Mesendoderm (in vitro differentiated cells): ENCODE data around the gene ASIP.
"Not testable (repeated sequence)": the region's sequence is repeated elsewhere in the genome, so short reads cannot be mapped to it uniquely, and the experiment has no call there.

Experiments used
- DNase-seq: peaks from one replicate; pipeline ENCODE4 v3.0.0; 2013
- H2AK5ac ChIP-seq: 2 replicates; pipeline ENCODE4 v1.6.1; 2013; ENCODE audit warnings: low read length, inconsistent platforms
- H2BK120ac ChIP-seq: 2 replicates; pipeline ENCODE4 v1.6.1; 2013; ENCODE audit warnings: low read depth, mild to moderate bottlenecking, low read length, moderate library complexity, mixed read lengths
- H2BK15ac ChIP-seq: replicated peaks from 2 replicates; pipeline ENCODE4 v1.6.1; 2013; ENCODE audit warnings: low read depth, mild to moderate bottlenecking, moderate library complexity
- H2BK5ac ChIP-seq: 2 replicates; pipeline ENCODE4 v1.6.1; 2013; ENCODE audit warnings: low read length, inconsistent platforms
- H3K18ac ChIP-seq: 2 replicates; pipeline ENCODE4 v1.6.1; 2013; ENCODE audit warnings: mild to moderate bottlenecking, low read length, mixed read lengths
- H3K23ac ChIP-seq: one replicate; pipeline ENCODE4 v1.6.1; 2013; ENCODE audit warnings: low read length
- H3K27ac ChIP-seq: 2 replicates; pipeline ENCODE4 v1.5.1; 2013; ENCODE audit warnings: low read depth, mild to moderate bottlenecking, inconsistent platforms, low read length, moderate library complexity
- H3K27me3 ChIP-seq: 2 replicates; pipeline ENCODE4 v1.6.1; 2013; ENCODE audit warnings: low read length, control low read depth, mild to moderate bottlenecking, inconsistent platforms; ENCODE audit not compliant: insufficient read depth, poor library complexity
- H3K36me3 ChIP-seq: 2 replicates; pipeline ENCODE4 v1.6.1; 2013; ENCODE audit warnings: low read length, inconsistent platforms; ENCODE audit not compliant: control insufficient read depth, insufficient read depth
- H3K4ac ChIP-seq: one replicate; pipeline ENCODE4 v1.6.1; 2013; ENCODE audit warnings: low read depth, mild to moderate bottlenecking, low read length, moderate library complexity
- H3K4me1 ChIP-seq: 2 replicates; pipeline ENCODE4 v1.6.1; 2013; ENCODE audit warnings: low read depth, low read length, inconsistent platforms; ENCODE audit not compliant: control insufficient read depth
- H3K4me2 ChIP-seq: 2 replicates; pipeline ENCODE4 v1.6.1; 2013; ENCODE audit warnings: low read length
- H3K4me3 ChIP-seq: 2 replicates; pipeline ENCODE4 v1.5.1; 2013; ENCODE audit warnings: mild to moderate bottlenecking, low read length
- H3K56ac ChIP-seq: one replicate; pipeline ENCODE4 v1.6.1; 2013; ENCODE audit warnings: low read length
- H3K79me1 ChIP-seq: 2 replicates; pipeline ENCODE4 v1.6.1; 2013; ENCODE audit warnings: low read length, inconsistent platforms
- H3K79me2 ChIP-seq: 2 replicates; pipeline ENCODE4 v1.6.1; 2013; ENCODE audit warnings: mild to moderate bottlenecking, low read length; ENCODE audit not compliant: control insufficient read depth, insufficient read depth
- H3K9ac ChIP-seq: 2 replicates; pipeline ENCODE4 v1.6.1; 2013; ENCODE audit warnings: low read length, inconsistent platforms
- H4K5ac ChIP-seq: one replicate; pipeline ENCODE4 v1.6.1; 2013; ENCODE audit warnings: low read length
- H4K8ac ChIP-seq: one replicate; pipeline ENCODE4 v1.6.1; 2013; ENCODE audit warnings: low read depth, mild to moderate bottlenecking, control low read depth, low read length, moderate library complexity
- WGBS: extraction: QIAGEN DNeasy Blood & Tissue Kit; methylation state at CpG from one replicate; pipeline ENCODE4 v1.1.7; 2013; ENCODE audit warnings: low lambda C conversion rate, missing lambda C conversion rate; ENCODE audit not compliant: insufficient coverage; ENCODE audit errors: extremely low coverage; 5-methylcytosine and 5-hydroxymethylcytosine counted together

Gene ASIP

DNA sequence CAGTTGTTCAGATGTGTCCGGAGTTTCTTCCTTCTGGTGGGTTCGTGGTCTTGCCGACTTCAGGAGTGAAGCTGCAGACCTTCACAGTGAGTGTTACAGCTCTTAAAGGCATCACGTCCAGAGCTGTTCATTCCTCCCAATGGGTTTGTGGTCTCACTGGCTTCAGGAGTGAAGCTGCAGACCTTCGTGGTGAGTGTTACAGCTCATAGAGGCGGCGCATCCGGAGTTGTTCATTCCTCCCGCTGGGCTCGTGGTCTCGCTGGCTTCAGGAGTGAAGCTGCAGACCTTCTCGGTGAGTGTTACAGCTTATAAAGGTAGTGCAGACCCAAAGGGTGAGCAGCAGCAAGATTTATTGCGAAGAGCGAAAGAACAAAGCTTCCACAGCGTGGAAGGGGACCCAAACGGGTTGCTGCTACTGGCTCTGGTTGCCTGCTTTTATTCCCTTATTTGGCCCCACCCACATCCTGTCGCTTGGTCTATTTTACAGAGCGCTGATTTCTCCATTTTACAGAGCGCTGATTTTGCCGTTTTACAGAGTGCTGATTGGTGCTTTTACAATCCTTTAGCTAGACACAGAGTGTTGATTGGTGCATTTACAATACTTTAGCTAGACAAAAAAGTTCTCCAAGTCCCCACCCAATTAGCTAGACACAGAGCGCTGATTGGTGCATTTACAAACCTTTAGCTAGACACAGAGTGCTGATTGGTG lies 35.9 kb upstream of the ASIP start:
- not testable (repeated sequence) for H3K23ac ChIP-seq, H2AK5ac ChIP-seq, H3K79me1 ChIP-seq, H2BK120ac ChIP-seq, H2BK15ac ChIP-seq, H4K5ac ChIP-seq, H3K4me2 ChIP-seq, H3K79me2 ChIP-seq, H3K18ac ChIP-seq, H3K4me3 ChIP-seq, H3K4me1 ChIP-seq, H2BK5ac ChIP-seq, DNase-seq, H3K56ac ChIP-seq, H3K36me3 ChIP-seq, H4K8ac ChIP-seq, H3K9ac ChIP-seq, H3K4ac ChIP-seq, H3K27me3 ChIP-seq, H3K27ac ChIP-seq
- no CpG with 5 or more reads among the region's 21 CpGs for WGBS

DNA sequence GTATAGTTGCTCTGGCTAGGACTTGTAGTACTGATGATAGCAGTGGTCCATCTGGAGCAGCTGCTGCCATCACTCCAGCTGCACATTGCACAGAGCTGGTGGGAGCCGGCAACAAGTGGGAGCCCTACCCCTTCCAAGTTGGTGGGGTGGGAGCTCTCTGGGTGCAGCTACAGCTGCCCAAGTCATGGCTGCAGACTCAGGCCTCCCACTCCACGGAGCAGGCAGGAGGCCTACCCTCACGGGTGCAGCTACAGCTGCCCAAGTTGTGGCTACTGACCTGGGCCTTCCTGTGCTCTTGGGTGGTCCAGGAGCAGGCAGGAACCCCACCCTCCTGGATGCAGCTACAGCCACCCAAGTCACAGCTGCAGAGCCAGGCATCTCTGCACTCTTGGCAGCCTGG lies 32.1 kb upstream of the ASIP start:
- H3K27me3 ChIP-seq, result no peaks in the 10 kb centered on the region
- WGBS, result no CpG with 5 or more reads among the region's 3 CpGs
- H3K18ac ChIP-seq, result no peak overlapping the region
- no peaks in the 10 kb centered on the region for H3K79me1 ChIP-seq
- H3K4me2 ChIP-seq, result no peak overlapping the region
- no peaks in the 10 kb centered on the region for H3K79me2 ChIP-seq
- H2BK120ac ChIP-seq, result no peak overlapping the region
- H3K4me3 ChIP-seq, result no peak overlapping the region
- H3K27ac ChIP-seq, result no peak overlapping the region
- no peak overlapping the region for H3K23ac ChIP-seq
- H3K4me1 ChIP-seq, result no peaks in the 10 kb centered on the region
- no peak overlapping the region for H3K56ac ChIP-seq
- H2BK5ac ChIP-seq, result no peak overlapping the region
- H4K5ac ChIP-seq, result no peak overlapping the region
- no peak overlapping the region for H3K4ac ChIP-seq
- DNase-seq, result no peak
- H3K36me3 ChIP-seq, result no peaks in the 10 kb centered on the region
- no peak overlapping the region for H3K9ac ChIP-seq
- no peak overlapping the region for H2BK15ac ChIP-seq
- H4K8ac ChIP-seq, result no peak overlapping the region
- no peak overlapping the region for H2AK5ac ChIP-seq

GRCh38 chr20:34210271-34210670 lies 31.0 kb upstream of the ASIP start:
- DNase-seq, result no peak
- no CpG with 5 or more reads among the region's 4 CpGs for WGBS
- H3K4me1 ChIP-seq, result no peaks in the 10 kb centered on the region
- no peak overlapping the region for H3K4me2 ChIP-seq
- H3K18ac ChIP-seq, result no peak overlapping the region
- H2AK5ac ChIP-seq, result no peak overlapping the region
- no peak overlapping the region for H3K9ac ChIP-seq
- no peak overlapping the region for H3K27ac ChIP-seq
- H2BK5ac ChIP-seq, result no peak overlapping the region
- H4K8ac ChIP-seq, result no peak overlapping the region
- no peaks in the 10 kb centered on the region for H3K36me3 ChIP-seq
- H2BK120ac ChIP-seq, result no peak overlapping the region
- no peaks in the 10 kb centered on the region for H3K27me3 ChIP-seq
- H3K4me3 ChIP-seq, result no peak overlapping the region
- no peak overlapping the region for H4K5ac ChIP-seq
- no peak overlapping the region for H2BK15ac ChIP-seq
- H3K79me2 ChIP-seq, result no peaks in the 10 kb centered on the region
- no peak overlapping the region for H3K4ac ChIP-seq
- no peak overlapping the region for H3K23ac ChIP-seq
- no peaks in the 10 kb centered on the region for H3K79me1 ChIP-seq
- no peak overlapping the region for H3K56ac ChIP-seq

GRCh38 chr20:34211591-34211990 lies 29.6 kb upstream of the ASIP start:
- Histone ChIP-seq H2BK15ac (no peak overlapping the region), H3K79me1 (no peaks in the 10 kb centered on the region), H4K5ac (no peak overlapping the region), H3K18ac (no peak overlapping the region), H3K4me3 (no peak overlapping the region), H3K23ac (no peak overlapping the region), H3K27ac (no peak overlapping the region), H3K79me2 (no peaks in the 10 kb centered on the region), H3K4me1 (no peaks in the 10 kb centered on the region), H3K36me3 (no peaks in the 10 kb centered on the region), H2BK5ac (no peak overlapping the region), H3K9ac (no peak overlapping the region), H2AK5ac (no peak overlapping the region), H3K27me3 (no peaks in the 10 kb centered on the region), H3K4me2 (no peak overlapping the region), H4K8ac (no peak overlapping the region), H3K56ac (no peak overlapping the region), H3K4ac (no peak overlapping the region), H2BK120ac (no peak overlapping the region)
- no peak for DNase-seq
- WGBS, result no CpG with 5 or more reads among the region's 2 CpGs

- H3K18ac ChIP-seq, result no peak overlapping the region
- H3K36me3 ChIP-seq, result no peaks in the 10 kb centered on the region
- H3K4ac ChIP-seq, result no peak overlapping the region
- no peak overlapping the region for H3K27ac ChIP-seq
- no CpG with 5 or more reads among the region's 2 CpGs for WGBS
- no peak overlapping the region for H4K5ac ChIP-seq
- H3K4me2 ChIP-seq, result no peak overlapping the region
- H3K79me2 ChIP-seq, result no peaks in the 10 kb centered on the region
- H4K8ac ChIP-seq, result no peak overlapping the region
- no peak overlapping the region for H2BK5ac ChIP-seq
- no peak for DNase-seq
- no peak overlapping the region for H2AK5ac ChIP-seq
- no peak overlapping the region for H3K56ac ChIP-seq
- no peak overlapping the region for H3K4me3 ChIP-seq
- no peak overlapping the region for H3K23ac ChIP-seq
- H3K4me1 ChIP-seq, result no peaks in the 10 kb centered on the region
- no peaks in the 10 kb centered on the region for H3K27me3 ChIP-seq
- H2BK15ac ChIP-seq, result no peak overlapping the region
- H3K79me1 ChIP-seq, result no peaks in the 10 kb centered on the region
- no peak overlapping the region for H3K9ac ChIP-seq
- H2BK120ac ChIP-seq, result no peak overlapping the region
Observed at GRCh38 chr20:34213213-34213612, 28.0 kb upstream of the ASIP start.
